Hematopoietic multipotent progenitor cell treated with erythropoietin and hydrocortisone succinate and interleukin-3 and kit ligand, for 6 days (in vitro differentiated cells): ENCODE data around the gene JUP.

Experiments
- DNase-seq: peaks from one replicate; pipeline ENCODE4 v3.0.0-alpha.2; 2015

Gene JUP

DNA sequence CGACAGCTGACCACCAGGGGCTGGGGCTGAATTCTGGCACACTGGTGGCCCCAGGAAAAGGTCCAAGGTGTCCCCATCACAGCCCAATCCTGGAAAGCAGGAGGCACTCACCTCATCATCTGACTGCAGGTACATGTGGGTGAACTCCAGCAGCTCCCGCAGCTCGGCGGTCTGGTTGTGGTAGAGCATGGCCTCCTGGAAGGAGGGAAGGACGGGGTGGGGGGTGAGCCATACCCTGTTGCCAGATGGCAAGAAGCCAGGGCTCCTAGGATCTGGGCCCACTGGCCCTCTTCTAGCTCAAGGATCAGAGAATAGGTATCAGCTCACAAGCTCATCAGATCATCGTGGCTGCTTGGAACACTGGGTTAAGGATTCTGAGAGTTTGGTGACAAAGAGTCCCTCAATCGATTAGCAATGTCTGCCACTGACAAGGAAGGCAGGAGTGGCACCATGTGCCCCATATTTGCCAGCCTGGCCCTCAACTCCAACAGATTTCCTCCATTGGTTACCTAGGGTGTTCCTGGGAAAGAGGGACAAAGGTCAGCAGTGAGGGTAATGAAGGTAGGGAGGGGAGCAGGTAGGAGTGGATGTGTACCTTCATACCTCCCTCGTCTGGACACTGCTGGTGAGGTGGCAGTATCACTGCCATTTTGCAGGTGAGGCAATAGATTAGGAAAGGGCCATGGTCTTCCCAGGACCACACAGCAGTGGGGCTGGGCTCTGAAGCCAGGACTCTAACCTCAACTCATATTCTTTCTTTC is 20.4 kb upstream of the JUP start:
- no peak for DNase-seq

DNA sequence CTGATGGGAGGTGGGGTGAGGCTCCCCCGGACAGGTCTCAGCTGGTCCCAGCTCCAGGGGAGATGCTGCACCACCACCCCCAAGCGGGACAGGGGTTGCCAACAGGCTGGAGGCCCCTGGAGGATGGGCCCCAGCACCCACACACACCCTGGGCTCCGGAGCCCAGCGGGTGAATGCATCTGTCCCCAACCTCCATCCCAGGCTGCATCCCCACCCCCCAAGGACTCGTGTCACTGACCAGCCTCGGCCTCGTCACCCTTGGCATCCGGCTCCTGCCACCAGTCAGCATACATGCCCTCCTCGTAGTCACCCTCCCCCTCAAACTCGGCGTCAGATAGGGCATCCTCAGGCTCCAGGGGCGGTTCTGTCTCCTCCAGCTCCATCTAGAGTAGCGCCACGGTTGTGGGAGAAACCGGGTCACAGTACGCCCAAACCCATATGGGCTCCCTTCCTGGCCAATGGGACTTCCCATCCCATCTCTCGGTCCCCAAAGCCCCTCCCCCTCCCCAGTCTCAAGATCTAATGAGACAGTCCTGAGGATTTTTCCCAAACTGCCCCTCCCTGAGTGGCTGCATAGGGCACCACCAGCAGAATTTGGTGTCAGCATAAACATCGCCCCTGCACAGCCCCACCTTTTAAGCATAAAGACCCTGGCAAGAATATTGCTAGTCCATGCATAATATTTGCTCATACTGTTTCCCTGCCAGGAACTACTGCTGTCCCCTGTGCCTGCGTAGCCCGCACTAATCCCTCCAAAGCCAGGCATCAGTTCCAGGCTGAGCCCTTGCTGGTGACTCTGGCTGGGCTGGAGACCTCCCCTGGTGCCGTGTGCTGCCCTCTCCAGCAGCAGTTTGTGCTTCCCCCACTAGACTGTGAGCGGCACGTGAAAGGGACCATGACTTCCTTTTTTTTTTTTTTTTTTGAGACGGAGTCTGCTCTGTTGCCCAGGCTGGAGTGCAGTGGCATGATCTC is 16.8 kb upstream of the JUP start:
- peak; percentile 64 for DNase-seq

DNA sequence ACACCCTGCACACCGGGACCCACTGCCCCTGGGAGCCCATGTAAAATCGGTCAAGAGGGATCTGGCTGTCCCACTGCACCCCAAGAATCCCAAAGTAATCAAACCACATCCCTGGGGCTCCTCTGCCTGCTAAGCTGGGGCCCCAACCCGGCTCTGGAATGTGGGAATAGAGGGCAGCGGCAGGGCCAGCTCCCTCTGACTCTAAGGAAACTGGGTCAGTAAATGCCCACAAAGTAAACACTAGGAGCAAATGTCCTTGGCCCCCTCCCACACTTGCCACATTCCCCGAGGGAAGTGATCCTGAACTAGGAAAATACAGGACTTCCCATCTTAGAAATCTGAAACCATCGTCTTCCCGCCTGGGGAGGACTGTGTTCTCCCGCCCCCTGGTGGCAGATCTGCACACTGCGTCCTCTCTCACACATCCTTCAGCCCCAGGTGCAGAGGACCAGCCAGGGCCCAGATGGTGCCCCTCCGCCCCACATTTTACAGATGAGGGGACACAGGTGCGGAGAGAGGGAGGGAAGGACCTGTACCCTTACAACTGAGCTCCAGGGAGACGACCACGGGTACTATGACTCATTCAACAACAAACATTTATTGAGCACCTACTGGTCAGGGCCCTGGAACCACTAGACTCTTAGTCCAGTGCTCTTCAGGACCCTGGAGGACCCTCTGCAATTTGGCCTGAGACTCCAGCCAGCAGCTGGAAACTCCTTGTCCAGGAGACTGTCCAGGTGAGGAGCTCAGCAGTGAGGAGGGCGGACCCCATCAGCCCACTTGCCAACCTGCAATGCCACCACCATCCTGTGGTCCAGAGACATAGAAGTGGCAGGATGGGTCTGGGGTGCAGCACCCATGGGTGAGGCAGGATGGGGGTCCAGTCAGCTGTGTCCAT is 15.1 kb upstream of the JUP start:
- peak; percentile 83 for DNase-seq

DNA sequence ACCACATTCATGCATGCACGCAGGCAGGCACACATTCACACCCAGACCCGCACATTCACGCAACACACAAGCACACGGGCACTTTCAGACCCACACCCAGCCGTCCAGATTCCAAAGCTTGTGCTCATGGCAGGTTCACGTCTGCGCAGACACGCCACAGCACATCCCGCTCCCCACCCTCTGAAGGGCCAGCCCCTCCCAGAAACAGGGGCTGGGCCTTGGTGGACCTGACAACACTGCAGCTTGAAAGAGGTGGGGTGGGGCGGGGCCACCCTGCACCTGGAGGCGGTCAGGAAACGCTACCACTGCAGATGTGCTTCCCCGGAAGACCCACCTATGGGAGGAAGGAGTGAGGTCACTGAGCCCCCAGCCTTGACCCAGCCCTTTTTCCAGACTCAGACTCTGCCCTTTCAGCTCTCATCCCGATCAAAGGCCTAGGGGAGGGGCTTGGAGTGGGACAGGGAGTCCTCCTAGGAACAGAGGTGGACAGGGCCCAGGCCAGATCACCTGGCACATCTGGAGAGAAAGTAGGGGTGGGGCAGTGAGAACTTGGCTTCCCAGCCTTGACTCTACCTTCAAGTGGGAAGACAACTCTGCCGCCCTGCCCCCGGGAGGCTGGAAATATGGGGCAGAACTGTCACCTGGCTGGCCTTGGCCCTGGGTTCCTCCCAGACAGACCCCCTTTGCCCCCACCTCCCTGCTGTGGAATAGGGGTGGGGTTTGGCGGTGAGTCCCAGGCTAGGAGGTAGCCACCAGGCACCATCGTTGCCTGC is 14.3 kb upstream of the JUP start:
- no peak for DNase-seq

DNA sequence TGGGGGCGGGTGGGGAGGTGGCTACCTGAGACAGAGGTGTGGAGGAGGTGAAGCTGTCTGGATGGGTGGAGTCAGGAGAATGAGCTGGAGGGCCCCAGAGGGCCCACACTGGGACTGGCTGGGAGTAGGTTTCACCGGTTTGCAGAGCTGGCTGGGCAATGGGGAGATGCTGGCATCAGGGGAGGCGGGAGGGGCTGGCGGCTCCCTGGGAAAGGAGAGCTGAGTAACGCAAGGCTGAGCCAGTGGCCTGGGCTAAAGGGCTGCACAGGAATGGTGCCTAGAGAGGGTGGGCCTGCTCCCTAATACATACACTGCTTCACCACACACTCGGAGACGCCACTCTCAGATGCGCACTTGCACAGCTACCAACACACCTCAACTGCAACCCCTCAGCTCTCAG is 12.9 kb upstream of the JUP start:
- DNase-seq: no peak

DNA sequence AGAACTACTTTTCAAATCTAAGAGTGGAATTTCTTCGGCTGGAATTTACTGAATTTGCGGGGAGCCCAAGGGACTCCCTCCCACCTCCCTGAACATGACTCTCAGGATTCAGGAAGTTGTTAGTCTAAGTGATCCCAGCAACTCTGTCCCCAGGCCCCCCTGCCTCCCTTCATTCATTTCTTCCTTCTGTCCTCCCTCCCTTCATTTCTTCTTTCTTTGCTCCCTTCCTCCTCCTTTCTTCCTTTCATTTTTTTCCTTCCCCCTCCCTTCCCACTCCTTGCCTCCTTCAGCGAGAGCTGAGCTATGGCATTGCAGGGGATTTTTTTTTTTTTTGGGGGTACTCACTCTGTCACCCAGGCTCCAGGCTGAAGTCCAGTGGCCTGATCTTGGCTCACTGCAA is 10.9 kb upstream of the JUP start:
- DNase-seq: no peak

DNA sequence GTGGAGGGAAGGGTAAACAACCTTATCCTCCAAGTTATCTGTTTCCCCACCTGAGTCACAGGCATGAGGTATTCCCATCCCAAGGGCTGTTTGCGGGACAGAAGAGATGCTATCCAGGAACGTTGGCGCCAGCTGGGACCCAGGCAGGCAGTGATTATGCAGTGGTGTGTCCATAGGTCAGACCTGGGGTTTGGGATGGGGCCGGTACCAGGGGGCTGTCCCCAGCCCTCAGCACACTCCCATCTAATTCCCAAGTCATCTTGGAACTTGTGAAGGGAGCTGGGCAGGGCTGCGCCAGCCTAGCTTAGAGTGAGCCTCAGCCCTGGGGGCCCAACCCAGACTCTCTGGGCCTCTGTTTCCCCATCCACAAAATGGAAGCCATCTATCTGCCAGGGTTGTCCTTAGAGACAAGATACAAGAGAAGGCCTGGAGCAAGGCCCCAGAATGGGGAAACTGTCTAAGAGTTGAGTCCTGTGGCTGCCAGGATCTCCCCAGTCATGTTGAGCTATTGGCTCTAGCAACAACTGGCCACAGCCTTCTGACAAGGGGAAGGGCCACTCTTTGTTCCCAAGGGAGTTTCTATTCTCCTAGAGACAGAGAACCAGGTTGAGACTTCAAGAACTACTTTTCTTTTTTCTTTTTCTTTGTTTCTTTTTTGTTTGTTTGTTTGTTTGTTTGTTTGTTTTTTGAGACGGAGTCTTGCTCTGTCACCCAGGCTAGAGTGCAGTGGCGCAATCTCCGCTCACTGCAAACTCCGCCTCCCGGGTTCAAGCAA is 9.8 kb upstream of the JUP start:
- DNase-seq: no peak

DNA sequence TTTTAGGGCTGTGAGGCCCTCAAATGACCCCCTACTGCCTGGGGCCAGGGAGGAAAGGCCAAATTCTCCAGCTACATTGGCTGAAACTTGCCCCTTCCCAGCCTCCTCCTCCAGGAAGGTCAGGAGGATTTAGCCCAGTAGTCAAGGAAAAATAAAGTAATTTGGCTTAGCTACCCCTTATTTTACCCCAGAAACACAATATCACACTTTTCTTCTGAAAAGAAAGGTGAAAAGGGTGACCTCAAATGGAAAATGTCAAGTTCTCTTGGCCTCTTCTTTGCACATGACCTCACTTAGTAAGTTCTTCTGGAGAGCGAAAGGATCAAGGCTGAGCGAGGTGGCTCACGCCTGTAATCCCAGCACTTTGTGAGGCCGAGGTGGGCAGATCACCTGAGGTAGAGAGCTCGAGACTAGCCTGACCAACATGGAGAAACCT is 8.0 kb upstream of the JUP start:
- DNase-seq: no peak

DNA sequence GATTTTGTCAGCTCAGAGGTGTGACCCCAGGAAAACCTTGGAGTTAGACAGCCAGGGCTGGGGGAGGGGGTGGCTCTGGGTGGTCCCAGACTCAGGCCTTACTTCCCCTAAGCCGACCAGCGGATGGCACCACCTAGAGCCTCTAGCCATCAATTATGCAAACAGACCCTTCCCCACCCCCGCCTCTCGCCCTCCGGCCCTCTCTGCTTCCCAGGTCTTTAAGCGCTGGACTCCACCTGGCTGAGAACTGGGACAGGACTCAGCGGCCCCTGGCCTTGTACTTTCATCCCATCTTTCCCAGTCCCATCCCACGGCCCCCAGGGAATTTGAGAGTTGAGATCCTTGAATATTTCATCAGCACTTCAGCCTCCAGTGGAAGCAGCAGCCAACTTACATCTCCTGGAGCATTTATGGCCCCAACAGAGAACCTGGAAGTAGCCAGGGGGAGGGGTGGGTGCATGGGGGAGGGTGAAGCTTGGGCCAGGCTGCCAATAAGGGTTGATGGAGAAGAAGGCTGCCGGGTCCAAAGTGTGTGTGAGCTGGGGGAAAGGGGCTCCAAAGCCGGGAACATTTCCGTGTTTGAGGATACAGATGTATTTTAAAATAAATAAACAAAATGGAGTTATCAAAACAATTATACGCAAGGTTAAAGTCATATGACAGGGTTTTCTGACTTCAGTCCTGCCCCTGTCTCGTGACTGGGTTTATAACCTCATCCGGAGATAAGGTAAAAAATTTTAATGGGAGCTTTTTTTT is 7.5 kb upstream of the JUP start:
- no peak for DNase-seq

DNA sequence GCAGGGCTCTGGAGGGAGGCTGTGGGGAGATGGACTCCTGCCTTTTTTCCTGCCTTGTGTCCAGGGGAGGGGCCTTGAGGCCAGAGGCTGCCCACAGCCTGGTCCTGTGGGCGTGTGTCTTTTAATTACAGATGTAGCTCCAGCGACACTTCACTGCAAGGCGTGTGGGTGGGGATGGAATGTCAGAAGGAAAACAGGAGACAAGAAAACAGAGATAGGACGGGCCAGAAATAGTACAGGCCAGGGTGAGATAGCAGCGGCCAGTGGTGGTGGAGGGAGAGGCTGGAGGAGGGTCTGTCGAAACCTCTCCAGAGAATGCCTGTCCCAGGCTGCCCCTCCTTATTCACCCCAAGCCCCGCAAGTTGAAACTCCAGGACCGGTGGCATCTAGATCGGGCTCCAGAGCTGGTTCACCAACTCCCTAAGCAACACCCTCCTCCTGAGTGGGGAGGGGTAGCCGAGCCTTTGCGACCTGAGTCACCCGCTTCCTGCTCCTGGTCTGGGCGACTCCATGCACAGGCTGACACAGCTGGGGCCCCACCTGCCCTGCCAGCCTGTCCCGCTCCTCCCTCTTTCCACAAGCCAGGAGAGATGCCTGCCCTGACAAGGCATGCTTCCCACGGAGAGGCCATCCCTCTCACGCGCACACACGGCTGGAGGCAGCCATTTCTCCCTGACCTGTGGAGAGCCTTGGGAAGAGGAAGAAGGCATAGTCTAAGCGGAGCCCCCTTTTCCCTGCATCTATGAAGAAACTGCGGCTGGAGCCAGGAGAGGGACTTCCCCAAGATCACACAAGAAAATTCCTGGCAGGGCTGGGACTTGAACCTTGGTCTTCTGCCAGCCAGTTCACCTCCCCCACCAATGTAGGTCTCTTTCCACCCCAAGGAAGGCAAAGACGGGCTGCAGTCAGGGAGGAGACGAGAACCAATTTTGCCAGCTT is 6.6 kb upstream of the JUP start:
- DNase-seq: no peak

DNA sequence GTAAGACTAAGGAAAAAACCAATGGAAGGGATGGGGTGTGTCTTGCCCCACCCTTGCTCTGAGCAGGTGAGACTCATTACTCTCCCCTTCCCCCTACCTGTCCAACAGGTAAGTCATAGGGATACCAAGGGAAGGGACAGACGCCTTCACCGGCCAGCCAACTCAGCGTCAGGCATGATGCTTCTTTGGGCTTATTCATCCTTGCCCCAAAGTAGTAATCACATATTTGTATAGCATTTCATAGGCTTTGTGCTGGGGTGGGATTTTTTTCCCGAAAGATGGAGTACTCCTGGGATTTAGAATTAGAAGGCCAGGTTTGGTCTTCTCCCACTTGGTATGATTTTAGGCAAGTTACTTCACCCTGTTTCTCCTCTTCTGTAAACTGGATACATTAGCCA is 509 bp upstream of the JUP start:
- no peak for DNase-seq

DNA sequence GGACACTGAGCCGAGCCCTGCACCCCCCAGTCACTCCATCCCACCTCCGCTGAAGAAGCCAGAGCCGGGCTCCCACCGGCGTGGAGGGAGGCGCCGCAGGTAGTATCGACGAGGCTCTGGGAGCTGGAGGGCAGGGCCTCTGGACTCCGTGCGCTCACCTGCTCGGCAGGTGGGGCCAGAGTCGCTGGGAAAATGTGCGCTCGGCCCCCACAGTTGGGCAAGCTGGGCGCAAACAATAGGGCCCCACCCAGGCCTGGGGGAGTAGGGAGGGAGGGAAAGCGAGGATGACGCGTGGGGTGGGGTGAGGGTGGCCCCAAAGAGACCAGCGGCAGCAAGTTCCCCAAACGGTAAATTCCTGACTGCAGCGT is 668 bp downstream of the JUP start:
- DNase-seq: peak; percentile 63

DNA sequence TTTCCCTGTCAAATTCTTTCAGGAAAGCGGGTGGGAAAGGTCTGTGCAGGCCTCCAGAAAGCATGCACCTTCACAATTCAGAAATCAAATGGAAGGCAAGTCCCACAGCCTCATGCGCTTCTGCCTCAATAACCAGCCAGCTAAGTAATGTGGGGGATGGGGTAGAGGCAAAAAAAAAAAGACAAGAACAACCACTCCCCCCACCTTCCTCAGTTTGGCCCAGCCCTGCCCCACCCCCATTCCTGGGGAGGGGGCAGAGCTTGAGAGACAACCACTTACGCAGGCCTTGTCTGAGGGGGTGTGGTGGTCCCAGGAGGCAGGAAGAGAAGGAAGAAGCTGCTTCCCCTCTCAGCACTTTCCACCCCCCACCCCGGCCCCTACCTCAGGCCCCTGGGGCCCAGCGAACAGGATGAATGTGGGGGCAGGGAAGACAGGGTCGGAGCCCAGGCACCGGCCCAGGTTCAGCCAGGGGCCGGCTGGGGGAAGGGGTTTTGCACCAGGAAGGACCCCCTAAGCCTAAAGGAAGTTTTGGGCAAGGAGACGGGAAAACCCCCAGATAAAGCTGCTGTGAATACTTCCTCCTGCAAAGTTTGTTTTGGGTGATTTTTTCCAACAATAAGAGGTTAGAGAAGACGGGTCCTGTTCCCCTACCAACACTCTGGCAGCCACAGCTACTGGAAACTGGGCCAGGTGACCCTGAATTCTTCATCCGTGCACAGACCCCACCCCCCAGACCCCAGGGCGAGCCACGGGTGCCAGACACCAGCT is 1.2 kb downstream of the JUP start:
- DNase-seq: peak; percentile 44

DNA sequence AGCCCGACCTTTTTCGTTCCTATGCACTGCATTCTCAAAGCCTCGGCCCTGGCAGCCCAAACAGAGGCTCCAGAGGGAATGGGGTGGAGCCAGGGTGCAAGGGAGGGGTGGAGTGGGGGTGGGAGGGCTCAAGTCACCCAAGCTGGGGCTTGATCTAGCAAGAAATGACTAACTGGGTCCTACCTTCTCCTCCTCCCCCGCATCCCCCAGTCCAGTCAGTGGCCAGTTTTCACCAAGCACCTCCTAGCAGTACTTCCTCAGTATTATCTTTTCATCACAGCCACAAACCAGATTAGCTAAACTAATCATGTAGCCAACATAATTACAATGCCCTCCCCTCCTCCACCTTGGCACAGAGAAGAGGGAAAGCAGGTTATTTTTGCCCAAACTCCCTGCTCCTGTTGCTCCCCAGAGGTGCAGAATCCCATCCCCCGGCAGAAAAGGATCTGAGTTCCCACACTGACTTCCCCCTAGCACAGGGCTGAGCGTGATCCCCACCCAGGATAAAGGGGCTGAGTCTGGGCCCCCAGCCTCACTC is 2.2 kb downstream of the JUP start:
- peak; percentile 79 for DNase-seq

DNA sequence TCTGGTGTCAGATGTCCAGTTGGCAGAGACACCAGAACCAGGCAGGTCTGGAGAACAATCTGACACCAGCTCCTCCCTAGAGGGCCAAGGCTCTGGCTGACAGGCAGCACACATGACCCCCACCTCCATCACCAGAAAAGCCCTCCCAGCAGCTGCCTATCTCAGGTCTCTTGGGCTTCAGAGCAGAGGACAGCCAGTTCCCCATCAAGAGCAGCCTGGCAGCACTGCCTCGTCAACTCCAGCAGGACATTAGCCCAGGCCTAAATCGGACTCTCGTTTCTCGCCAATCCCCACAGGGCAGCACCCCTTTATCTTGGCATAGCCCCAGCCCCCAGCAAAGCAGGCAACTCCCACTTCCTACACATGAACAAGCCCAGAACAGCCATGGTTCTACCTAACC is 4.4 kb downstream of the JUP start:
- DNase-seq: no peak

DNA sequence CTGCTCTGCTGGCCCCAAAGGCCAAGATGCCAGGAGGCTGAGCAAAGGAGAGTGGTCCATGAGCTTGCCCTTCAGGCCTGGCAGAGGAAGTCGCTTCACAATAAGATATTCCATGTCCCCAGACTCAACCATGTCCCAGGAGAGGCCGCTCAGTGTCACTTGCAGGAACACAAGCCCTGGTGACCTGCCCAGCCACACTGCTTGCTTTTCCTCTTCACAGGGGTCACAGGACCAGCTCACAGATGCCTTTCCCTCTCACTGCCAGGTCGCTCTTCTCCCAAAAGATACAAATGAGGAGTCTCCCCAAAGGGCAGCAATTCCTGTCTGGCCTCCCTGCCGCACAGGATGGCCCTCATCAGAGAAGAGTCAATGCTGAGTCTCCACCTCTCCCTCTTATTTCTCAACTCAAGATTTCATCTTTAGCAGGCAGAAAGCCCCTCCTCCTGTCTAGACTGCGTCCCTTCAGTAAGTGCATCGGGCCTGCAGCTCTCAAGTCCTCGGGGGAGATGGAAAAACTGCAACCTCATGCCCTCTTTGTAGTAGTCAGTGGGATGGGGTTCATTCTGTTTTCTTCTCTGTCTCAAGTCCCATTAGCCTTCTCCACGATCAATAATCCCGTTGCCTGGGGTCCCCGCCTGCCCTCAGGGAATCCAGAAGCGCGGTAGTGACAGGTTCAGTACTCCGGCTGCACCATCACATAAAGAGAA is 5.0 kb downstream of the JUP start:
- DNase-seq: no peak

DNA sequence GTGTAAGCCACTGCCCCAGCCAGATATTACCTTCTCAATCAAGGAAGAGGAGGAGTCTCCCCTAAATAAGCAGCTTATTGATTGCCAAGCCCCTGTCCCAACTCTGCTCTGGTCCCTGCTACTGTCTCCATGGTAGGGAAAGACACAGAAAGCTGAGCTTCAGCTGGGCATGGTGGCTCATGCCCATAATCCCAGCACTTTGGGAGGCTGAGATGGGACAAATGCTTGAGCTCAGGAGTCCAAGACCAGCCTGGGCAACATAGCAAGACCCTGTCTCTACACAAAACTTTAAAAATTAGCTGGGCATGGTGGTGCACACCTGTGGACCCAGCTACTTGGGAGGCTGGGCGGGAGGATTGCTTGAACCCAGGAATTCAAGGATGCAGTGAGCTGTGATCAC is 6.6 kb downstream of the JUP start:
- DNase-seq: no peak
